HFF-Myc (cell line): ENCODE results near the gene TBC1D8B.
"Not testable (repeated sequence)": the region's sequence is repeated elsewhere in the genome, so short reads cannot be mapped to it uniquely, and the experiment has no call there.

Experiments used
- DNase-seq: peaks from one replicate; pipeline ENCODE4 v3.0.0-alpha.2; 2011; ENCODE audit warnings: low read depth; ENCODE audit errors: extremely low read depth
- H3K4me3 ChIP-seq: replicated peaks from 2 replicates; pipeline ENCODE4 v1.5.1; 2011; ENCODE audit warnings: low read depth, mild to moderate bottlenecking, control low read depth, low read length
- CTCF ChIP-seq: IDR thresholded peaks from 2 replicates; pipeline ENCODE4 v1.5.1; 2012; ENCODE audit warnings: mild to moderate bottlenecking, low read depth, low read length, control low read depth; ENCODE audit errors: missing control alignments

Gene TBC1D8B

GRCh38 chrX:106802388-106803275 lies at the start of gene TBC1D8B:
TBC1D8B (plus strand) TSS chrX:106802673; CDS start chrX:106802854, 181 bp downstream.
- H3K4me3 ChIP-seq = peak within 1 kb of the TSS; percentile 71
- TF ChIP-seq CTCF = no peak
- DNase-seq = peak; percentile 72

- not testable (repeated sequence) for H3K4me3 ChIP-seq, DNase-seq
These were observed 33.2 kb upstream of the TBC1D8B start for GRCh38 chrX:106769288-106769687.

- TF ChIP-seq CTCF = no peak
- DNase-seq = no peak
- H3K4me3 ChIP-seq = no peak overlapping the region
These were observed 27.5 kb upstream of the TBC1D8B start for GRCh38 chrX:106774981-106775380.

- DNase-seq = no peak
- TF ChIP-seq CTCF = no peak
- H3K4me3 ChIP-seq = no peak overlapping the region
These were observed 22.2 kb upstream of the TBC1D8B start for GRCh38 chrX:106780264-106780663.

GRCh38 chrX:106780664-106781377 lies 21.7 kb upstream of the TBC1D8B start:
- no peak overlapping the region for H3K4me3 ChIP-seq
- TF ChIP-seq CTCF = no peak
- no peak for DNase-seq

- no peak for TF ChIP-seq CTCF
- DNase-seq = no peak
- no peak overlapping the region for H3K4me3 ChIP-seq
These were observed 18.8 kb upstream of the TBC1D8B start for GRCh38 chrX:106783716-106784115.

- no peak overlapping the region for H3K4me3 ChIP-seq
- TF ChIP-seq CTCF = no peak
- no peak for DNase-seq
These were observed 11.0 kb upstream of the TBC1D8B start for GRCh38 chrX:106791495-106791894.
